ENCODE data around the gene MEF2C. TPM values are rescaled to one million over a fixed set of nuclear protein-coding genes. Genes with fewer than 3 reads are reported as not detected.

MEF2C gene
- total RNA-seq, 1 experiment from 2014 or later, result 2.4 TPM

DNA sequence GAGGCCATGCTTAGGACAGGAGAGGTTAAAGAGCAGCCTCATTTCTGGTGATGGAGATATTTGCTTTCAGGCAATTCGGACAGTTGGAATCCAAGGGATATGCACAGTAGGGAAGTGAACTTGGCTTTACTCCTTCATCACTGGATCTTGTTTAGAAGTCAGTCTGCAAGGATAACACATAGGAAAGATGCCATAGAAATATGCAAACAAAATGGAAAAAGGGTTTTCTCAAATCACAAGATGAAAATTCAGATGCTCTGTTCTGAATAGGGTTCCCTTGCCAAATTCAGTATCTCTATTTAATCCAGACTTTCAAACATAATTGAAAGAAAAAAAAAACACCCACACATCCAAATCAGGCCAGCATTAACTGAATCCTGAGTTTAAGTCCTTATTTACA, 166.9 kb downstream of the MEF2C start:
- no peak for DNase-seq (ENCODE audit: low spot score)

DNA sequence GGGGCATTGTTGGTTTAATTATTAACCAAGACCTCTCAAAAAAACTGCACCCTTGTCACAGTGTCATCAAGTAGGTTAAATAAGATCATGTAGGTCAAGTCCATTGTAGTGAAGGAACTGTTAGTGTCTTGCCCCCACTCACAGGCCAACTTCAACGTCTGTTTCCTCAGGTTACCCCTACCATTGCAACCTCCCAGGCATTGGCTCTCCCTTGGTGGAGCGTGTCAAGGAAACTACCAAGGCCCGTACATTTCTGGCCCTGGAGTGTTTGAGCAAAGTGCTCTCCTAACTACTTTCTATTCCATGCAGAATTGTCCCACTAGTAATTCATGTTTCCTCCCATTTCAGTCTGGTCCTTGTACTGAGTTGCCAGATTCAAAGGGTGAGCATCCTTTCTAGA, 167.5 kb downstream of the MEF2C start:
- DNase-seq (ENCODE audit: low spot score), result no peak

DNA sequence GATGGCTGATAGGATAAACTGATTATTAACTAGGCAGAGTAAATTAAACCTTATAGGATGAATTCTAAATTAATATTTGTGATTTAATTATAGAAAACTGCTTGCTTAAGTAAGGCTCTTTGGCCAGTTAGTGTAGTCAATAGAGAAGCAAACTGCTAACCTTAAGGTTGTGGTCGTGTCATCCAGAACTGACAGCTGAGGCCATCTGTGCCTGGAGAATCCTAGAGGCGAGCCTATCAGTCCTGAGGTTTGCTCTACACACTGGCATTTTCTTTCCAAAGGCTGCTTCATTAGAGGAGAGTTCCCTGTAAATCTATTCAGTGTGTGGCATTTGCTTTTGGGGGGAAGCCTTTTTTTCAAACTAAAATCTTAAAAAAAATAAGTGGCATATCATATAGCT, 169.2 kb downstream of the MEF2C start:
- no peak for DNase-seq (ENCODE audit: low spot score)

DNA sequence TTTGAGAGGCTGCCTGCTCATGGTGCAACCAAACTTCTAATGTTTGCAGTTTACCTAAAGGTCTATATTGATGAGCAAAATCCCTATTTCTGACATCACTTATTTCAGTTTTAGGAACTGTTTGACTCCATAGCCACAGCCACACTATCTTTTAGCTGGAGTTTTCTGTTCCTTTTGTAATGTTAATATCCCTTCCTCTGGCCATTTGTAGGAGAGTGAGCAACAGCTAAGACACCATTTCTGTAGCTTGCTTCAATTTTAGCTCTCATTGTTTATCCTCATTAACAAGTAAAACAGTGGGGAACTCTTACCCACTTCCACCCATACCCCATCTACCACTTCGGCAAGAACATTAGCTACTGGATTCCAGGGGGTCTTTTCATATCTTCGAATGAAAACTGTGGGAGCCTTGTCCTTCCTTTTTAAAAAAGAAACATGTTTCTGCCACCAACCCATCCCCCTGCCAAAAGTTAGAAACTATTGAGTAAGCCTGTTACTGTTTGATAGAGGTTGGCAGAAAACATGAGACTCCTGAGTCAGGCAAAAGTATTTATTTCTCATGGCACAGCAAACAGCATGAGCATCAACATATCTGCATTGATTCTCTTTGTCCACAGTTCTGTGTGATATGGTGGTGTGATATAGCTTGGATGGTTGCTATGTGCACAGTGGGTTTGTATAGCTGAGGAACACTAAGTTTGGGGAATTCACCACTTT, 174.1 kb downstream of the MEF2C start:
- DNase-seq (ENCODE audit: low spot score), result no peak

DNA sequence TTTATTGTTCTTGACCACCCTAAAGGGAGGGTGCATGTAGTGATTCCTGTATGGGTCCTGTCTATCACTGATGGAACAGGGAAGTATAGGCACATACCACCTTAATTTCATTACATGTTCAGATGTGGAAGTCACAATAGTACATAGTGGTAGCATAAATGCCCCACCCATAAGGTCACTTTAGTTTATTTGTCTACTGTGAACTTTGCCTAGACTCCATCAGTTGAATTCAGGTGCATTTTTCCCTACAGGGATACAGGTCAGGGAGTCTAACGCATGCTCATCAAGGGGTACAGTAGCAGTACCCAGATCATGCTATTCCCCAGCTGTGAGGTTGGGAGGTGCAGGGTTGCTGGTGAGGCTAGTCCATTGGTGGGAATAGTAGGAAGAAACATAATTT, 175.0 kb downstream of the MEF2C start:
- no peak for DNase-seq (ENCODE audit: low spot score)

DNA sequence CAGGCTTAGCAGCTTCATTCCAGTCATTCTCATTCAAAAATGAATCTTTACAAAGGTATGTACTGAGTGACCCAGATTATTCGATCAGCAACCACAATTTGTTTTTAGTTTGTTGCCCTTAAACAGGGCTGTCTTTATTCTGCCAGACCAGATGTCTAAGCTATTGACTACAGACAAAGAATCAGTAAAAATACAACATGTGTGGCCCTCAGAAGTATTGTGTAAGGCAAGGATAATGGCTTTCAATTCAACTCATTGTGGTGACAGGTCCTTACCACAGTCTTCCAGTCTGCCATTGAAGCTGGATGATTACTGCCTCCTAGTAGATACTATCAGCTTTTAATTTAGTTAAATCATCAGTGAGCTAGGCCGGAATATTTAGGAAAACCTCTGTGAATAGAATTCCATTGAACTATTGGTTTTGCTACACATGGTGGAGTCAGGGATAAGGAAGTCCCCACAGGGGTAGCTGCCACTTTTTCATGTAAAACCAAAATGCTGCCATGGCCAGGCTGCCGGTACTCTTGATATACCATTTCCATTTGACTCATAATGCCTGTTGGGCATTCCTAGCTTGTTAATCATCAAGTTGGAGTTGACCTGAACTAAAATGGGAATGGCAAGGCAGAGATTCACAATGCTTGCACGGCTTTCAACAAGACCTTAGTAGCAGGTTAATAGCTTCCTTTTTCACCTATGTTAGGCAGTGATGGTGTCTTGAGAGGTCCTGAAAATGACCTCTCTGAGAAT, 175.6 kb downstream of the MEF2C start:
- DNase-seq (ENCODE audit: low spot score), result peak; percentile 61

DNA sequence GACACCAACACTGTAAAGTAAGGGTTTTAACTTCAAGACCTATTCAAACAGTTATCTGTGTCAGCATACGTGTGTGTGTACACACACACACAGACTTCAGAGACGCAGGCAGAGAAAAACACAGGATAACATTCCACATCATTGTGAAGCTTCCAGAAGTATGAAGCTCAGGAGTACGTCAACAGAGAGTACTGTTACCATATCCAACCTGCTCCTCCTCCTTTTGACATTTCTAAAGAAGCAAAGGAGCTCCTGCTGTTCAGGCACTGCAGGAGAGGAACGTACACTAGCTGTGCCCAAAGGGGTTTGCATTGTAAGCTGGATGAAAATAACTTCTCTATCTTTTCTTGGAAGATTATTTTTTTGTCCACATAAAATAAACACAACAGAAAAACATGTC, 180.7 kb downstream of the MEF2C start:
- no peak for DNase-seq (ENCODE audit: low spot score)

DNA sequence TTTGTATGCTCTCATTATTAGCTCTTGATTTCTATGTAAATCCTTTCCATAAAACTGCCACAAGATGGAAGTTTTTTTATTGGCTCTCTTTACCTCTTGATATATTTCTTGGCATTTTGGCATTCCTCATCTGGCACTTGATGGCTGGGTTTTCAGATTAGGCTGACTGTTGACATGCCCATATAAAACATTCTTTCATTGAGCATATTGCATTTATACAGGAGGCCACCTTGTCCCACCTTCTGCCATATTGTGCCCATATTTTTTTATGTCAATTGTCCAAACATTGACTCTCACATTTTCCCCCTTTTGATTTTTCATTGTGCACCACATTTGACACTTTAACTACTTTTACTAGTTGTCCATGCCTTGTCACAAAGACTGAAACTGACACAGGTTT, 182.9 kb downstream of the MEF2C start:
- no peak for DNase-seq (ENCODE audit: low spot score)

DNA sequence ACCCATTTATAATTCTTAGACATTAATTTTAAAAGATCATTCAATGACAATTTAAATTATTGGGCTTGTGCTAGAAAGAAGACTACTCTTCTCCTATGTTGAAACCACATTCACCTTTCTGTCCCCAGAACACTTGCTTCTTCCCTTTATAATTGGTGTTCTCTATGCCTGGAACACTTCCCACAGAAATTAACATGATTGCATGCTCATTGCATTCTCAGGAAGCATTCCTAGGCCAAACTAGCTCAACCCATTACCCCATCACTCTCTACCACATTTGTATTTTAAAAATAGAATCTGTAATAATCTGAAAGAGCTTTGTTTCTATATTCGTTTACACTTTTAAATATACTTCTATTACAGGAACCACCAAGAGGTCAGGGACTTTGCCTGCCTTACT, 184.7 kb downstream of the MEF2C start:
- DNase-seq (ENCODE audit: low spot score), result no peak

DNA sequence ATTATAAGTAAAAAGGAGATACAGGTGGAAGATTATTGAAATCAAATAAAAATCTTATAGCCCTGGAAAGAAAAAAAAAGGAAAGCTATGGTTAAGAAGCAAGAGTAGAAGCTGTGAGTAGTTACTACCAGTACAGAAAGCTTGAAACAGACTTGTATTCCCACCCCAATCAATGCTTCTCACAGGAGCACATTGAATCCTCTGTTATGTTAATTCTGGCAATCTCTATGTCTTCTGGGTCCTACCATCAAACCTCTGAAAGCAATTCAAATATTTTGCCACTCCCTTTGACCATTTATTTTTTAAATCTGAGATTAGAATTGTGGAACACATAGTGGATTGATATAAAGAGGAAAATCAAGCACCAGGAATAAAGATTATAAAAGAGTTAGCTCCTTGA, 186.5 kb downstream of the MEF2C start:
- no peak for DNase-seq (ENCODE audit: low spot score)

DNA sequence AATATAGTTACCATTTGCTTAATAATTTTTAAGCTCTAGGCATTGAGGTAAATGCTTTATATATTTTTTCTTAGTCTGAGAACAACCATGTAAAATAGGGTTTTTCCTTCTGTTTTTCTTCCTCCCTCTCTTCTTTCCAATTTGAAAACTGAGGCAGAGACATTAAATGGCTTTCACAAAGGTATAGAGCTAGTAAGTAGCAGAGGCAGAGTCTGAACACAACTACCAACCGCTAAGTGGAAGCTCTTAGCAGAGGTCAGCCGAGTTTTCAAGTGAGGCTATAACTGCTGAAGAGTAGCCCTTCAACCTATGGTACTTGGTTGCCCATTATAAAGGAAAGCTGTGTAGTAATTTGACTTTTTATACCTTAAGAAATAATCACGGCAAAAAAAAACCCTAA, 187.1 kb downstream of the MEF2C start:
- DNase-seq (ENCODE audit: low spot score), result no peak

DNA sequence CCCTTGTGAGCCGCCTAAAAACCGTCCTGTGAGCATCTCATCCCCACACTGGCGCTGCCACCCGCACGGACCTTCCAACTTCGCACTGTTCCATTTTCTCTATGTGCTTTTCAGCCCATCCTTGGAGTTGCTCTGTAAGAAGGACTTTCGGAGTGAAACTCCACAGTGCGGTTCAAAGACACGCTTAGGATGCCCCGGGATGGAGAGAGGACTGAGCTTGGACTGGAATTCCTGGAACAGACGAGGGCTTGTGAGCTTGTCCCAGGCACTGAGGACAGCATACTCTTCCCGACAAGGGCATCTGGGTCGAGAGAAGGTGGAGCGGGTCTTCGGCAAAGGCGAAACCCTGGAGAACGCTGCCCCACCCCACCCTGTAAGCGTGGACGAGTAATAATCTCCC, 187.8 kb downstream of the MEF2C start:
- no peak for DNase-seq (ENCODE audit: low spot score)

DNA sequence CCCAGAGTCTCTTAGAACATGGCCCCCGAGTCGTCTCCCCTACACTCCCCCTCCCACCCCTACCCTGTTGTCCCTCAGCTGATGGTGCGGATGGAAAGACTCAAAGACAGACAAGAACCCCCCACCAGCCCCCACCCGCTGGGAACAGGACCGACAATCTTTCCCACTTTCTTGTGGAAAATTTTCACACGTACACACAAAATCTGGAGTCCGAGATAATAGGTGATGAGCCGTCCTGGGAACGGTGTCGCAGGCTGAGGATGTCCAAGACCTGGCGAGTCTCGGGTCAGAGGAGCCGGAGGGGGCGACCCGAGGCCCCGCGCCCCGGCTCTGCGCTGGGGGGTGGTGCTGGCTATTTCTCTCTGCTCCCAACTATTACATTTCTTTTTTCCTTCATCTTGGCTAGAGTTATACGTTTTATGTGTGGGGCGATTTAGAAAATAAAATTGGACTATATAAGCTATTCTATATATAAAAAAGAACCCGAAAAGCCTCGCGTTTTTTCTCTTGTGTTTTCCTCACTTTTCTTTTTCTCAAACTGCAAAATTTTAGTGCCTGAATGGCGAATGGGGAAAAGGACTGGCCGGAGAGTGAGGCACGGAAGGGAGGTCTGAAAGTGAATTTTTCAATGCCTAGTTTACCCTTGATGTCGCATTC, 188.8 kb downstream of the MEF2C start:
- DNase-seq (ENCODE audit: low spot score), result no peak

DNA sequence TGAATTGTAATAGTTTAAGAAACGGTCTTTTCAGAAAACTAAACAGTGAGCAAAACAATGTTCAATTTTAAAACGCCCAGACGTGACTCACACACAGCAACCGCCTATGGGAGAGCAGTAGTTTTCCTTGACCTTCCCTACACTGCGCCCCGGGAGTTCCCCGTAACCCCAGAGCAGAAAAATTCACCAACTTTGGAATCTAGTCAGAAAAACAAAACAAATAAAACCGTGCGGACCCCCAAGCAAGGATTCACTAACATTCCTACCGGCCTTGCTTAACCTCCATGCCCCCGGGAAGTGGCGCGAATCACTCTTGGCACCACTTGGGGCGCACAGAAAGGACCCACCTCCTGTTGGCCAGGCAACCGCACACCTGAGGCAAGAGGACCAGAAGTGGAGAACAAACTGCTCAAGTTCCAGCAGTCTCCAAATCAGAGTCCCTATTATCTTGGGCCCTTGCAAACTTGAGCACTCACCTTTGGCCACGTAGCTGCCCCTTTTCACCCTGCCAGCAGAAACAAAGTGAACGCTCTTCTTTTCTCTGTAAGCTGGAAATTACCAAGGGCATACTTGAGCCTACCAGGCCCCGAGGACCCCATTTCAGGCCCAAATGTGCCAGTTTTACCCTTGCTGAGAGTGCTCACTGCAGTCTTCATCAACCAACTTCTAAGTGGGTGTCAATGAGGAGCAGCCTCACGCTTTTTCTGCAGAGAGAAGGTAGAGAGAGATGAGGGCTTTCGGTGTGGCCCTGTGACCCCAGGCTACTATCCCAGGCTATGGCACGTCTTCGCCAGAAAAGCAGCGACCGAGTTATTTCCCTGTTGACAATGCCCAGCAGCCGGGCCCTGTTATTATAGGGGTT, 189.7 kb downstream of the MEF2C start:
- no peak for DNase-seq (ENCODE audit: low spot score)

DNA sequence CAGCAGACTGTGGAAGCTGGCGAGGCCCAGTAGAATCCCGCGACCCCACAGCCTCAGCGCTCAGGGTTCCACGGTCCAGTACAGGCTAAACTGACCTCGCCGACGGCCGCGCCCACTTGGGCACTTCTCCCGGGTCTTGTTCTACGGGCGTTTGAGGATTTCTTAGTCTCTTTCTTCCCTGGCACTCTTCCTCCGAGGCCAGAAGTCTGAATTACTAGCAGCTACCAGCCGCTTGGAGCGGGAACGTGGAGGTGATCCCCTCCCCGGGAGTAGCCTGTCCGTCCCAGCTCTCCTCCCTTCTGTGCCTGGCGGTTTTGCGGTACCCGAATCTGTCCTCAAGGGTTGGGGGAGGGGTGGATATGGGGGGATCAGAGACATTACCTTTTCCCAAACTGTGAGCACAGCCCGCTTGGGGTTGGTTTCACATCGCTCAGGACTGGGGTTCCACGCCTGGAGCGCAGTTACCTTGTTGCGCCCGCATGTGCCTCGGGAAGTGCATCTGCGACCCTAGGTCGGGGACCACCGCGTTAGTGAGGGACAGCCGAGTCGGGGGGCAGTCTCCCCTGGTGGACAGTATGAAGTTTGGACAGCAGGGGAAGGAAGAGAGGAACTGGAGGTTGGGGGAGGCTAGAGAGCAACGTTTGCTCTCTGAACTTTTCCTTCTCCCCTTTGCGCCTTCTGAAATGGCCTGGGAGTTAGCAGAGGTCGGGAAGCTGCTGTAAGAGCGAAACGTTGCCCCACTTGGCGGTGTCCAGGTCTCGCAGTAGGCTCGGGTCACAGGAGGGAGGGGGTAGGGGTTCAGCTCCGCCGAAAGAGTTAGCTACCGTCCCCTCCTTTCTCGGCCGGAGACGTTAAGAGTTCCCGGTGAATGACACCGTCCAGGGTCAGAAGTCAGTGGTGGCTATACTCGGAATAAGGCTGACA, 190.8 kb downstream of the MEF2C start:
- no peak for DNase-seq (ENCODE audit: low spot score)

DNA sequence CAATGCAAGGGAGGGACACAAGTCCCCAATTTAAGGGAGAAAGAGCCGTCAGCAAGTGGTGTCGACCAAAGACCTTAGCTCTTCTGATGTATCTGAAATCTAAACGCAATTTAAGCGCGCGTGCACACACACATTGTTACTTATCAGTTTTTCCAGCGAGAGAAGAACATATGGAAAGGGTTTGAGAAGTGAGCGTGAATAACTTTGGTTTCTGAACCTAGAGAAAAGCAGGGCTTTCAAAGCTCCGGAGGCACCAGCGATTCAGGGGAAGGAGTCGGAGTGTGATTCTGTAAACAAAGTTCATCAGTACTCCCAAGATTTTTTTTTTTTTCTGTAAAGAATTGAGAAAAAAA, 191.8 kb downstream of the MEF2C start:
- DNase-seq (ENCODE audit: low spot score), result no peak

DNA sequence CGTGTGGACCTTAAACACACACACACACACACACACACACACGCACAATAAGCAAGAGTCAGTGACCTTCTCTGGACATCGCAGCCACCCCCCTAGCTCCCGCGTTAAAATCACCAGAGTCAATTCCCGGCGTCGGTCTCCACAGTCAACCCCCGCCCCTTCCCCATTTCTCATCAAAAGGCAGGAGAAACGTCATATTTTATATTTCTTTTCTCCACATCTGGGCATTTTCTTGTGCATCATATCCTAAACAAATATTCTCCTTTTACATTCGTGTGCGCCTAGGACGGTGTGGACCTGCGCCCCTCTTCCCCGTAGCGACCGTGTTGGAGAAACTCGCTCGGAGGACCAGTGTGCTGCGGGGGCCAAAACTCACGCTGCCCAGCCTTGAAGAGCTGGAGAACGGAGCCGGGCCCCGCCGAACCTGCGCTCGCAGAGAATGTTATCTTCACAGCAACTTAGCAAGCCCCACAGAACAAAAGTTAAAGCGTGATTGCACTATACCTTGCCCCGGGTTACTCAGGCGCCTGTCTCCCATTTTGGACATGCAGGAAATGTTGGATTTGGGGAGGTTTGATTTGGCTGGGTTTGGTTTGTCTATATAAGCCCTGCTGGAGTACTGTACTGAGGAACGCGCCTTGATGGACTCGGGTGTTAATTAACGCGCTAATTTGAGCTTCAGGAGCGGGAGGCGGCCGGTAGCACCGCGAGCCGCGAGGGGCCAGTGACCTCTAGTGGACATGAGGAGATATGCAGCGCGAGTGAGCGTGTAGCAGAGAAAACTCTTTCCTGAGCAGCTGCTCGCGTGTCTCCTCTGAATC, 192.4 kb downstream of the MEF2C start:
- peak; percentile 56 for DNase-seq (ENCODE audit: low spot score)

DNA sequence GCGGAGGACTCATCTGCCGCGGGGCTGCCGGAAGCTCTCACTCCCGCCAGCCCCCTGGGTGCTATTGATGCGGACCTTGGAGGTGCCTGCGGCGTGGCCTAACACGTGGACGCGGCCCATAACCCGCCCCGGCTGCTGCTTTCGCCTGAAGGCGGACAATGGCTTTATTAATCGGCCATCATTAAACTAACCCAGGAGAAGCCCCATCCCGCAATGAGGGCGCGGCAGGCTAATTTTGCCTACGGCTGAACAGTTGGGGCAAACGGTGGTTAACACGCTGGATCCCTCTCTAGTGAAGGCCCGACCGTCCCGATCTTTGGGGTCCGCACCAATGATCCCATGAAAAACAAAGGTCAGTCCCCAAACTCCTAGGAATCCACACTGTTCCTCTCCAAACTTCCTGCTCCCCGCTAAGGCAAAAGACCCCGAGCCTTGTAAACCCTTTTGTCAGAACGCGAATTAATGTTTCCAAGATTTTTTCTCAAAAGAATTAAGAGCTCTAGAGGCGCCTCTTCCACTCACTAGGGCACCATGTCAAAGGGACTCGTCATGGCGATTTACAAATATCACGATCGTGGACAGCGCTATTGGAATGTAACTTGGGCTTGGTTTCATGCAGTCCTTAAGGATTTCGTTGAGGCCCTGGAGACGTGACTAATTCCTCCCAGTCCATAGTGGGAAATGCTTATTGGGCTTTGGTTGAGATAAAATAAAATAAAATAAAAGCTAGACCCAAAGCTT, 193.1 kb downstream of the MEF2C start:
- DNase-seq (ENCODE audit: low spot score), result no peak

DNA sequence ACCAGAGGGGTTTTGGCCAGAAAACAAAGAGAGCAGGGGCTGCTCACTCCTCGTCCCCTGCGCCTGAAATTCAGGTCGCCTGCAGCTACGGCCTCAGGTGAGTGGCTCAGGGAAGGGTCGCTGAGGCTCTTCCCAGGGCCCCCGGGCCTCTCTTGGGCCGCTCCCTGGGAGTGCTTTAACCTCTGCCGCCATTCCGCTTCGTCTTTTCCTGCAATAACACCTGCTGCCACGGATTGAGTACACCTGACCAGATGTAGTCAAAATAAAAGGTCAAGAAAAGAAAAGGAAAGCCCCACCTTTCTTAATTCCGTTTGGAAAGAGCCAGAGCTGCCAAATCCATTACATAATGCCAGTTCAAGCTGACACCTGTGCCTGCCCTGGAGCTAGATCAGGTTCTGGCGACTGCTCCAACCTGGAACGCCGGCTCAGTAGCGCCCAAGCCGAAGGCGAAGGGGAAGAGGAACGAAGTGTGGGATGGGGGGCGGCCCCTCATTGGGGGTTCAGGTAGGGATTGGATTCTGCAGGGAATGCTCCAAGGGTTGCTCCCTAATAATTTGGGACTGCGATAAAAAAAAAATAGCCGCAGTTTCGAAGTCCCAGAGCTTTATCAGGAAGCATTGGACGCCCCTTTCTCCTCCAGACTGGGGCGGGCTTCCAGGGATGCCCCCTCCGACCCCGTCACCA, 193.9 kb downstream of the MEF2C start:
- DNase-seq (ENCODE audit: low spot score), result no peak
